HG03060 (cell line): ENCODE data around the gene ACAP3.

Experiments used
- ATAC-seq: cut with Tn5 transposase; IDR thresholded peaks from one replicate; pipeline ENCODE4 v1.9.1; 2021; ENCODE audit warnings: low read depth, moderate number of reproducible peaks; ENCODE audit not compliant: unreplicated experiment

ACAP3 gene

GRCh38 chr1:1287288-1288110, 20.2 kb downstream of the ACAP3 start:
- no peak for ATAC-seq

GRCh38 chr1:1286313-1287261, 21.1 kb downstream of the ACAP3 start:
- ATAC-seq: no peak

GRCh38 chr1:1285611-1286311, 22.0 kb downstream of the ACAP3 start:
- no peak for ATAC-seq

- ATAC-seq: no peak
Measured at GRCh38 chr1:1285102-1285571, 22.6 kb downstream of the ACAP3 start.

- ATAC-seq: no peak
Measured at GRCh38 chr1:1284221-1285101, 23.3 kb downstream of the ACAP3 start.

- no peak for ATAC-seq
Measured at GRCh38 chr1:1283821-1284220, 23.9 kb downstream of the ACAP3 start.

- ATAC-seq: no peak
Measured at GRCh38 chr1:1282998-1283397, 24.7 kb downstream of the ACAP3 start.

GRCh38 chr1:1281533-1282321, 26.0 kb downstream of the ACAP3 start:
- ATAC-seq: no peak

GRCh38 chr1:1280782-1281481, 26.8 kb downstream of the ACAP3 start:
- ATAC-seq: no peak

- ATAC-seq: no peak
Measured at GRCh38 chr1:1279028-1279427, 28.7 kb downstream of the ACAP3 start.

- ATAC-seq: no peak
Measured at GRCh38 chr1:1278620-1279019, 29.1 kb downstream of the ACAP3 start.

GRCh38 chr1:1275836-1276235, 31.9 kb downstream of the ACAP3 start:
- ATAC-seq: no peak

- no peak for ATAC-seq
Measured at GRCh38 chr1:1274931-1275431, 32.7 kb downstream of the ACAP3 start.

- ATAC-seq: no peak
Measured at GRCh38 chr1:1274299-1274930, 33.3 kb downstream of the ACAP3 start.

- ATAC-seq: no peak
Measured at GRCh38 chr1:1273512-1274298, 34.0 kb downstream of the ACAP3 start, which contains the start of gene UBE2J2. Gene UBE2J2, minus strand, starts transcription at chr1:1273854. Its CDS starts 5,862 bp downstream, at chr1:1267992.

- no peak for ATAC-seq
Measured at GRCh38 chr1:1273209-1273511, 34.6 kb downstream of the ACAP3 start.
